Neural cell (in vitro differentiated cells): ENCODE measurements around the gene TMEM132A. TPM values are rescaled to one million over a fixed set of nuclear protein-coding genes. Genes with fewer than 3 reads are reported as not detected.

Experiments
- H2AFZ ChIP-seq: fragments of 200-600, 300-800 bp; sonication (generic), shearing (Covaris generic); 2 replicates; pipeline ENCODE4 v1.6.0; 2014; ENCODE audit warnings: low read depth, mild to moderate bottlenecking, antibody characterized with exemption, low read length, moderate library complexity
- H3F3A ChIP-seq: fragments of 200-600 bp; shearing (Covaris generic); 2 replicates; pipeline ENCODE4 v1.6.1; 2016; ENCODE audit warnings: mild to moderate bottlenecking, moderate library complexity, mixed read lengths, antibody characterized with exemption, low read length; ENCODE audit not compliant: insufficient read depth, poor library complexity, severe bottlenecking
- H3K27ac ChIP-seq: fragments of 200-600, 300-800 bp; sonication (generic), shearing (Covaris generic); 2 replicates; pipeline ENCODE4 v1.5.1; 2014; ENCODE audit warnings: mild to moderate bottlenecking, low read length, moderate library complexity
- H3K27me3 ChIP-seq: fragments of 300-800, 200-600 bp; sonication (generic), shearing (Covaris generic); 2 replicates; pipeline ENCODE4 v1.6.0; 2014; ENCODE audit warnings: mild to moderate bottlenecking, low read depth, low read length, moderate library complexity; ENCODE audit not compliant: insufficient read depth
- H3K36me3 ChIP-seq: fragments of 300-800, 200-600 bp; sonication (generic), shearing (Covaris generic); 2 replicates; pipeline ENCODE4 v1.5.1; 2014; ENCODE audit warnings: mild to moderate bottlenecking, antibody characterized with exemption, low read length, moderate library complexity; ENCODE audit not compliant: insufficient read depth
- H3K4me2 ChIP-seq: fragments of 300-800, 200-600 bp; sonication (generic), shearing (Covaris generic); 2 replicates; pipeline ENCODE4 v1.6.0; 2014; ENCODE audit warnings: mild to moderate bottlenecking, low read length
- H3K4me3 ChIP-seq: fragments of 300-800, 200-600 bp; sonication (generic), shearing (Covaris generic); 2 replicates; pipeline ENCODE4 v1.5.1; 2014; ENCODE audit warnings: mild to moderate bottlenecking, low read length, moderate library complexity
- H3K79me2 ChIP-seq: fragments of 200-600 bp; shearing (Covaris generic); replicated peaks from 2 replicates; pipeline ENCODE4 v1.6.0; 2014; ENCODE audit warnings: mild to moderate bottlenecking, low read length, moderate library complexity; ENCODE audit not compliant: insufficient read depth
- H3K9ac ChIP-seq: fragments of 300-800, 200-600 bp; sonication (generic), shearing (Covaris generic); 2 replicates; pipeline ENCODE4 v1.6.1; 2016; ENCODE audit warnings: mild to moderate bottlenecking, low read length, mixed read lengths
- H3K9me2 ChIP-seq: fragments of 200-600 bp; shearing (Covaris generic); 2 replicates; pipeline ENCODE4 v1.6.1; 2016; ENCODE audit warnings: mild to moderate bottlenecking, low read length, mixed read lengths; ENCODE audit not compliant: insufficient read depth
- H3K9me3 ChIP-seq: fragments of 200-600, 300-800 bp; sonication (generic), shearing (Covaris generic); 2 replicates; pipeline ENCODE4 v1.6.1; 2016; ENCODE audit warnings: mild to moderate bottlenecking, mixed run types, low read length, moderate library complexity, mixed read lengths
- H4K20me1 ChIP-seq: fragments of 200-600 bp; shearing (Covaris generic); 2 replicates; pipeline ENCODE4 v1.6.1; 2016; ENCODE audit warnings: mild to moderate bottlenecking, mixed run types; ENCODE audit not compliant: insufficient read depth
- CTCF ChIP-seq: fragments of 450-650 bp; IDR thresholded peaks from 2 replicates; pipeline ENCODE4 v1.5.1; 2014; ENCODE audit warnings: antibody characterized with exemption, mild to moderate bottlenecking, moderate library complexity; ENCODE audit not compliant: poor library complexity, severe bottlenecking
- EP300 ChIP-seq: fragments of 450-650 bp; conservative IDR thresholded peaks from 2 replicates; pipeline ENCODE4 v1.6.1; 2014; ENCODE audit warnings: antibody characterized with exemption, mild to moderate bottlenecking, moderate library complexity; ENCODE audit not compliant: poor library complexity, severe bottlenecking
- EZH2 ChIP-seq: fragments of 200-600, 300-800 bp; shearing (Covaris generic), sonication (generic); IDR thresholded peaks from 2 replicates; pipeline ENCODE4 v1.6.1; 2014; ENCODE audit warnings: antibody characterized with exemption, low read length, borderline replicate concordance, mild to moderate bottlenecking; ENCODE audit not compliant: insufficient read depth, poor library complexity, severe bottlenecking
- MXI1 ChIP-seq: fragments of 450-650 bp; conservative IDR thresholded peaks from 2 replicates; pipeline ENCODE4 v1.6.1; 2014; ENCODE audit warnings: antibody characterized with exemption, mild to moderate bottlenecking; ENCODE audit not compliant: poor library complexity, severe bottlenecking
- POLR2AphosphoS5 ChIP-seq: IDR thresholded peaks from 2 replicates; pipeline ENCODE4 v1.6.1; 2012
- RAD21 ChIP-seq: fragments of 450-650 bp; conservative IDR thresholded peaks from 2 replicates; pipeline ENCODE4 v1.6.1; 2014; ENCODE audit warnings: antibody characterized with exemption, mild to moderate bottlenecking, moderate library complexity
- SMC3 ChIP-seq: fragments of 450-650 bp; conservative IDR thresholded peaks from 2 replicates; pipeline ENCODE4 v1.6.1; 2014; ENCODE audit warnings: antibody characterized with exemption, mild to moderate bottlenecking, moderate library complexity; ENCODE audit not compliant: poor library complexity
- TAF1 ChIP-seq: IDR thresholded peaks from 2 replicates; pipeline ENCODE4 v1.6.1; 2012; ENCODE audit warnings: low read depth
- polyA plus RNA-seq: library from polyadenylated mRNA; depleted of rRNA; stranded (reverse); fragments of >200 nt; gene quantifications from 2 replicates; pipeline ENCODE4 v1.2.3, GENCODE V29; 2014
- TF ChIP-seq, protein P1 (sequence below): IDR thresholded peaks from 2 replicates; pipeline ENCODE4 v1.6.1; 2012; ENCODE audit warnings: borderline replicate concordance

TMEM132A gene
- polyA plus RNA-seq, 1 donor from 2014 or later, result 215 TPM

- Histone ChIP-seq H3F3A (no peaks in the 10 kb centered on the region), H3K4me2 (no peak overlapping the region), H3K4me3 (no peak overlapping the region), H3K27ac (no peak overlapping the region), H3K9me2 (no peaks in the 10 kb centered on the region), H3K9me3 (no peaks in the 10 kb centered on the region), H3K79me2 (peaks cover 26% of the 10 kb centered on the region), H3K36me3 (peaks cover 8% of the 10 kb centered on the region), H3K9ac (no peak overlapping the region), H3K27me3 (no peaks in the 10 kb centered on the region), H4K20me1 (no peaks in the 10 kb centered on the region), H2AFZ (no peak overlapping the region)
- TF ChIP-seq EP300, result no peak
- no peak for TF ChIP-seq EZH2
- no peak for TF ChIP-seq MXI1
- no peak for TF ChIP-seq SMC3
- no peak for TF ChIP-seq RAD21
- no peak for TF ChIP-seq TAF1
- TF ChIP-seq CTCF, result no peak
- TF ChIP-seq, protein P1, sequence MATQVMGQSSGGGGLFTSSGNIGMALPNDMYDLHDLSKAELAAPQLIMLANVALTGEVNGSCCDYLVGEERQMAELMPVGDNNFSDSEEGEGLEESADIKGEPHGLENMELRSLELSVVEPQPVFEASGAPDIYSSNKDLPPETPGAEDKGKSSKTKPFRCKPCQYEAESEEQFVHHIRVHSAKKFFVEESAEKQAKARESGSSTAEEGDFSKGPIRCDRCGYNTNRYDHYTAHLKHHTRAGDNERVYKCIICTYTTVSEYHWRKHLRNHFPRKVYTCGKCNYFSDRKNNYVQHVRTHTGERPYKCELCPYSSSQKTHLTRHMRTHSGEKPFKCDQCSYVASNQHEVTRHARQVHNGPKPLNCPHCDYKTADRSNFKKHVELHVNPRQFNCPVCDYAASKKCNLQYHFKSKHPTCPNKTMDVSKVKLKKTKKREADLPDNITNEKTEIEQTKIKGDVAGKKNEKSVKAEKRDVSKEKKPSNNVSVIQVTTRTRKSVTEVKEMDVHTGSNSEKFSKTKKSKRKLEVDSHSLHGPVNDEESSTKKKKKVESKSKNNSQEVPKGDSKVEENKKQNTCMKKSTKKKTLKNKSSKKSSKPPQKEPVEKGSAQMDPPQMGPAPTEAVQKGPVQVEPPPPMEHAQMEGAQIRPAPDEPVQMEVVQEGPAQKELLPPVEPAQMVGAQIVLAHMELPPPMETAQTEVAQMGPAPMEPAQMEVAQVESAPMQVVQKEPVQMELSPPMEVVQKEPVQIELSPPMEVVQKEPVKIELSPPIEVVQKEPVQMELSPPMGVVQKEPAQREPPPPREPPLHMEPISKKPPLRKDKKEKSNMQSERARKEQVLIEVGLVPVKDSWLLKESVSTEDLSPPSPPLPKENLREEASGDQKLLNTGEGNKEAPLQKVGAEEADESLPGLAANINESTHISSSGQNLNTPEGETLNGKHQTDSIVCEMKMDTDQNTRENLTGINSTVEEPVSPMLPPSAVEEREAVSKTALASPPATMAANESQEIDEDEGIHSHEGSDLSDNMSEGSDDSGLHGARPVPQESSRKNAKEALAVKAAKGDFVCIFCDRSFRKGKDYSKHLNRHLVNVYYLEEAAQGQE, result no peak
- TF ChIP-seq POLR2AphosphoS5, result no peak
Measured at GRCh38 chr11:60900673-60901404, 23.4 kb upstream of the TMEM132A start.

GRCh38 chr11:60902625-60903024 is 21.6 kb upstream of the TMEM132A start:
- peaks cover 26% of the 10 kb centered on the region for H3K79me2 ChIP-seq
- H3K9me2 ChIP-seq, result no peaks in the 10 kb centered on the region
- no peaks in the 10 kb centered on the region for H3K9me3 ChIP-seq
- H3K36me3 ChIP-seq, result peaks cover 5% of the 10 kb centered on the region
- H3K4me3 ChIP-seq, result no peak overlapping the region
- TF ChIP-seq MXI1 (no peak), CTCF (no peak), RAD21 (no peak), SMC3 (no peak), EP300 (no peak), EZH2 (no peak)
- TF ChIP-seq, protein P1, result no peak
- no peaks in the 10 kb centered on the region for H4K20me1 ChIP-seq
- H3K27me3 ChIP-seq, result no peaks in the 10 kb centered on the region
- H2AFZ ChIP-seq, result no peak overlapping the region
- no peak overlapping the region for H3K4me2 ChIP-seq
- H3K9ac ChIP-seq, result no peak overlapping the region
- no peaks in the 10 kb centered on the region for H3F3A ChIP-seq
- H3K27ac ChIP-seq, result no peak overlapping the region
